Epithelial cell of proximal tubule (primary cell): ENCODE results near the gene HLF. TPM values are rescaled to one million over a fixed set of nuclear protein-coding genes. Genes with fewer than 3 reads are reported as not detected.

Experiments
- DNase-seq: peaks from one replicate; pipeline ENCODE4 v3.0.0-alpha.2; 2011; ENCODE audit warnings: low read depth
- H3K4me3 ChIP-seq: 2 replicates; pipeline ENCODE4 v1.5.1; 2011; ENCODE audit warnings: low read depth, mild to moderate bottlenecking, low read length
- CTCF ChIP-seq: conservative IDR thresholded peaks from 2 replicates; pipeline ENCODE4 v1.5.1; 2012; ENCODE audit warnings: low read depth, mild to moderate bottlenecking, low read length
- total RNA-seq: library from RNA; depleted of rRNA; stranded (reverse); fragments of >200 nt; gene quantifications from 2 replicates; pipeline ENCODE4 v1.2.3, GENCODE V29; 2015

The HLF gene
- total RNA-seq, 1 donor from 2014 or later = 0.75 TPM

GRCh38 chr17:55332296-55333041 is 67.7 kb downstream of the HLF start:
- DNase-seq = no peak
- no peak overlapping the region for H3K4me3 ChIP-seq
- TF ChIP-seq CTCF = no peak

GRCh38 chr17:55334285-55334684 is 69.5 kb downstream of the HLF start:
- H3K4me3 ChIP-seq = no peak overlapping the region
- no peak for DNase-seq
- no peak for TF ChIP-seq CTCF

GRCh38 chr17:55334881-55335540 is 70.3 kb downstream of the HLF start:
- TF ChIP-seq CTCF = no peak
- no peak for DNase-seq
- H3K4me3 ChIP-seq = no peak overlapping the region

- no peak for TF ChIP-seq CTCF
- no peak for DNase-seq
- H3K4me3 ChIP-seq = no peak overlapping the region
These were observed 70.9 kb downstream of the HLF start for GRCh38 chr17:55335625-55336024.

GRCh38 chr17:55336426-55336825 is 71.7 kb downstream of the HLF start:
- H3K4me3 ChIP-seq = no peak overlapping the region
- DNase-seq = no peak
- no peak for TF ChIP-seq CTCF

GRCh38 chr17:55340176-55340575 is 75.4 kb downstream of the HLF start:
- DNase-seq = no peak
- no peak for TF ChIP-seq CTCF
- H3K4me3 ChIP-seq = no peak overlapping the region

- H3K4me3 ChIP-seq = no peak overlapping the region
- no peak for DNase-seq
- TF ChIP-seq CTCF = no peak
These were observed 75.9 kb downstream of the HLF start for GRCh38 chr17:55340686-55341085.
